Hepatocyte (in vitro differentiated cells): Measurements from ENCODE around the gene DHRS7C. TPM values are rescaled to one million over a fixed set of nuclear protein-coding genes. Genes with fewer than 3 reads are reported as not detected.

ENCODE experiments used
- DNase-seq: peaks from one replicate; pipeline ENCODE4 v3.0.0-alpha.2; 2016; ENCODE audit warnings: low spot score
- H2AFZ ChIP-seq: fragments of 200-600 bp; sonication (generic); 2 replicates; pipeline ENCODE4 v1.6.0; 2016; ENCODE audit warnings: antibody characterized with exemption, mild to moderate bottlenecking
- H3K27ac ChIP-seq: fragments of 200-600 bp; sonication (generic); 2 replicates; pipeline ENCODE4 v1.5.1; 2016; ENCODE audit warnings: mild to moderate bottlenecking
- H3K27me3 ChIP-seq: fragments of 200-600 bp; sonication (generic); 2 replicates; pipeline ENCODE4 v1.6.1; 2016
- H3K36me3 ChIP-seq: fragments of 200-600 bp; sonication (generic); replicated peaks from 2 replicates; pipeline ENCODE4 v1.5.1; 2016; ENCODE audit warnings: low read depth; ENCODE audit not compliant: insufficient read depth
- H3K4me1 ChIP-seq: fragments of 200-600 bp; sonication (generic); 2 replicates; pipeline ENCODE4 v1.5.1; 2016; ENCODE audit warnings: mild to moderate bottlenecking, moderate library complexity; ENCODE audit not compliant: insufficient read depth
- H3K4me2 ChIP-seq: fragments of 200-600 bp; sonication (generic); 2 replicates; pipeline ENCODE4 v1.6.0; 2016
- H3K4me3 ChIP-seq: fragments of 200-600 bp; sonication (generic); 2 replicates; pipeline ENCODE4 v1.5.1; 2016; ENCODE audit warnings: mild to moderate bottlenecking
- H3K79me2 ChIP-seq: fragments of 200-600 bp; sonication (generic); 2 replicates; pipeline ENCODE4 v1.6.0; 2017; ENCODE audit warnings: mild to moderate bottlenecking
- H3K9me2 ChIP-seq: fragments of 200-600 bp; sonication (generic); replicated peaks from 2 replicates; pipeline ENCODE4 v1.6.0; 2017; ENCODE audit warnings: mild to moderate bottlenecking; ENCODE audit not compliant: insufficient read depth
- H3K9me3 ChIP-seq: fragments of 200-600 bp; sonication (generic); 2 replicates; pipeline ENCODE4 v1.5.1; 2016; ENCODE audit warnings: low read depth, mild to moderate bottlenecking
- H4K20me1 ChIP-seq: fragments of 200-600 bp; sonication (generic); 2 replicates; pipeline ENCODE4 v1.6.0; 2016; ENCODE audit warnings: mild to moderate bottlenecking; ENCODE audit not compliant: insufficient read depth, poor library complexity, severe bottlenecking
- EZH2 ChIP-seq: fragments of 200-600 bp; sonication (generic); IDR thresholded peaks from 2 replicates; pipeline ENCODE4 v1.6.1; 2016; ENCODE audit warnings: antibody characterized with exemption, mild to moderate bottlenecking, borderline replicate concordance
- EZH2phosphoT487 ChIP-seq: fragments of 200-600 bp; sonication (generic); IDR thresholded peaks from one replicate; pipeline ENCODE4 v1.6.1; 2018; ENCODE audit warnings: antibody characterized with exemption, mild to moderate bottlenecking, low read depth, moderate library complexity; ENCODE audit not compliant: unreplicated experiment, severe bottlenecking
- WGBS: methylation state at CpG from one replicate; pipeline ENCODE4 v1.1.6; 2016; ENCODE audit warnings: low lambda C conversion rate; ENCODE audit errors: missing lambda C conversion rate; 5-methylcytosine and 5-hydroxymethylcytosine counted together
- polyA plus RNA-seq: library from polyadenylated mRNA; unstranded; fragments of >200 nt; fragmentation: Nextera tagmentation; extraction: Ambion mirVana; gene quantifications from 2 replicates; pipeline ENCODE4 v1.2.1, GENCODE V29; 2016
- total RNA-seq: library from RNA; depleted of rRNA; stranded (reverse); fragments of >200 nt; gene quantifications from 2 replicates; pipeline ENCODE4 v1.2.3, GENCODE V29; 2014
- TF ChIP-seq, protein P1 (sequence below): fragments of 200-600 bp; sonication (generic); IDR thresholded peaks from 2 replicates; pipeline ENCODE4 v1.5.1; 2016; ENCODE audit warnings: antibody characterized with exemption, mild to moderate bottlenecking; ENCODE audit not compliant: poor library complexity

The DHRS7C gene
- total and polyA plus RNA-seq, 2 experiments from 2014 or later: 0.19 TPM; not detected in 1

DNA sequence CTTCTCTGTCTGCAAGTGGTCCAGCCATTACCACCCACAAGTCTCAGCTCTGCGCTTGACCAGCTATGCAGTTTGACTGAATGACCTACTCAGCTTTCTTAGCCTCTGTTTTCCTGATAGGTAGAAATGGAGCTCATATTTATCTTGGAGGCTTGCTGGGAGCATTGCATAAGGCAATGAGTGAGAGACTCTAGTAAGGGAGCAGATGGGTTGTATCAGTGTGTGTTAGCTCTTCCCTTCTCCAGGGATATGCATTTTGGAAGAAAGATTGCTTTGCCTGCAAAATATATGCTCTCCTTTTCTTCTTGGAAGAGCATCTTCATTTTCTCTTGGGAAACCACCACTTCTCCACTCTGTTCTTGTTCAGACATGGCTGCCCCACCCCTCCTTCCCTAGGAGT is 26.1 kb downstream of the DHRS7C start:
- TF ChIP-seq EZH2phosphoT487 (no peak), EZH2 (no peak)
- TF ChIP-seq, protein P1, sequence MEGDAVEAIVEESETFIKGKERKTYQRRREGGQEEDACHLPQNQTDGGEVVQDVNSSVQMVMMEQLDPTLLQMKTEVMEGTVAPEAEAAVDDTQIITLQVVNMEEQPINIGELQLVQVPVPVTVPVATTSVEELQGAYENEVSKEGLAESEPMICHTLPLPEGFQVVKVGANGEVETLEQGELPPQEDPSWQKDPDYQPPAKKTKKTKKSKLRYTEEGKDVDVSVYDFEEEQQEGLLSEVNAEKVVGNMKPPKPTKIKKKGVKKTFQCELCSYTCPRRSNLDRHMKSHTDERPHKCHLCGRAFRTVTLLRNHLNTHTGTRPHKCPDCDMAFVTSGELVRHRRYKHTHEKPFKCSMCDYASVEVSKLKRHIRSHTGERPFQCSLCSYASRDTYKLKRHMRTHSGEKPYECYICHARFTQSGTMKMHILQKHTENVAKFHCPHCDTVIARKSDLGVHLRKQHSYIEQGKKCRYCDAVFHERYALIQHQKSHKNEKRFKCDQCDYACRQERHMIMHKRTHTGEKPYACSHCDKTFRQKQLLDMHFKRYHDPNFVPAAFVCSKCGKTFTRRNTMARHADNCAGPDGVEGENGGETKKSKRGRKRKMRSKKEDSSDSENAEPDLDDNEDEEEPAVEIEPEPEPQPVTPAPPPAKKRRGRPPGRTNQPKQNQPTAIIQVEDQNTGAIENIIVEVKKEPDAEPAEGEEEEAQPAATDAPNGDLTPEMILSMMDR: no peak
- Histone ChIP-seq H3K36me3 (no peaks in the 10 kb centered on the region), H3K79me2 (no peaks in the 10 kb centered on the region), H3K4me1 (no peaks in the 10 kb centered on the region), H2AFZ (no peak overlapping the region), H3K27me3 (peaks cover 13% of the 10 kb centered on the region), H3K4me3 (no peak overlapping the region), H4K20me1 (no peaks in the 10 kb centered on the region), H3K27ac (no peak overlapping the region), H3K9me3 (no peaks in the 10 kb centered on the region), H3K4me2 (no peak overlapping the region), H3K9me2 (no peaks in the 10 kb centered on the region)
- WGBS: 100% methylated on average over 1 of the region's 1 CpG
- no peak for DNase-seq

DNA sequence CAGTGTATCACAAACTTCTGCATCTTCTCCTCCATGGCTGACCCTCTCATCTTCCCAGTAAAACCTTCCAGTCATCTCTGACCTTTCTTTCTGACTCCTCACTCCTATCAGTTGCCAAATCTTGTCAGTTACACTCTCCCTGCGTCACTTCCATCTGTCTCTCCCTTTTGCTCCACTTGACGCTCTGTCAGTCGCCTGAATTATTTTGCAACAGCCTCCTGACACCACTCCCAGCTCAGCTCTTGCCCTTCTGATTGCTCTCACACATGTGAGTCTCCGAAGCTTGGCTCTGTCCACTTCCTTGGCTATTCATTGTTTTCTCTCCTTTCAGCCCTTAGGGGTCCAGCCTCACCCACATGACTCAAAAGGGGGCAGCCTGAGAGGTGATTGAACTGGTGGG is 27.7 kb downstream of the DHRS7C start:
- H4K20me1 ChIP-seq: no peaks in the 10 kb centered on the region
- no peaks in the 10 kb centered on the region for H3K79me2 ChIP-seq
- no peak overlapping the region for H3K4me3 ChIP-seq
- H2AFZ ChIP-seq: no peak overlapping the region
- no peaks in the 10 kb centered on the region for H3K4me1 ChIP-seq
- H3K36me3 ChIP-seq: no peaks in the 10 kb centered on the region
- H3K4me2 ChIP-seq: no peak overlapping the region
- peaks cover 13% of the 10 kb centered on the region for H3K27me3 ChIP-seq
- DNase-seq: no peak
- 58% methylated on average over 4 of the region's 4 CpGs for WGBS
- TF ChIP-seq, protein P1: no peak
- TF ChIP-seq EZH2 (no peak), EZH2phosphoT487 (no peak)
- H3K9me3 ChIP-seq: no peaks in the 10 kb centered on the region
- no peak overlapping the region for H3K27ac ChIP-seq
- no peaks in the 10 kb centered on the region for H3K9me2 ChIP-seq

GRCh38 chr17:9760266-9760665 is 31.1 kb downstream of the DHRS7C start:
- Histone ChIP-seq H3K4me3 (no peak overlapping the region), H3K27ac (no peak overlapping the region), H3K36me3 (no peaks in the 10 kb centered on the region), H3K4me2 (no peak overlapping the region), H3K79me2 (no peaks in the 10 kb centered on the region), H2AFZ (no peak overlapping the region), H3K9me3 (no peaks in the 10 kb centered on the region), H3K4me1 (no peaks in the 10 kb centered on the region), H4K20me1 (no peaks in the 10 kb centered on the region), H3K9me2 (no peaks in the 10 kb centered on the region), H3K27me3 (peaks cover 13% of the 10 kb centered on the region)
- DNase-seq: no peak
- 88% methylated on average over 1 of the region's 1 CpG for WGBS
- TF ChIP-seq EZH2 (no peak), EZH2phosphoT487 (no peak)
- TF ChIP-seq, protein P1: no peak

- Histone ChIP-seq H3K9me2 (no peaks in the 10 kb centered on the region), H3K27ac (no peak overlapping the region), H3K4me2 (no peak overlapping the region), H2AFZ (no peak overlapping the region), H3K36me3 (no peaks in the 10 kb centered on the region), H3K9me3 (no peaks in the 10 kb centered on the region), H3K4me1 (no peaks in the 10 kb centered on the region), H3K27me3 (peaks cover 6% of the 10 kb centered on the region), H3K79me2 (no peaks in the 10 kb centered on the region), H3K4me3 (no peak overlapping the region), H4K20me1 (no peaks in the 10 kb centered on the region)
- 65% methylated on average over 3 of the region's 3 CpGs for WGBS
- no peak for DNase-seq
- TF ChIP-seq, protein P1: no peak
- TF ChIP-seq EZH2phosphoT487 (no peak), EZH2 (no peak)
Measured at GRCh38 chr17:9755083-9755482, 36.3 kb downstream of the DHRS7C start.
